HCT116 (cell line): ENCODE measurements around the gene POLD2. TPM values are rescaled to one million over a fixed set of nuclear protein-coding genes. Genes with fewer than 3 reads are reported as not detected.

Experiments used
- ATAC-seq: fragments of 200-7000 bp; cut with Tn5 transposase; 2 replicates; pipeline ENCODE4 v1.9.1; 2020; ENCODE audit warnings: mild to moderate bottlenecking, moderate library complexity
- BruUV-seq: library from RNA; stranded (reverse); fragments of 400-500 nt; replicated peaks from 2 replicates; lab custom pipeline; 2021; lab: Mats Ljungman, UMichigan
- CTCF ChIA-PET: fragments of 300-600 bp; sonication (Branson Sonifier 250); formaldehyde crosslinking; loops from one replicate; lab custom pipeline; 2021; ENCODE audit warnings: antibody characterized with exemption; lab: Charles Lee
- POLR2A ChIA-PET: fragments of 300-600, 350-600 bp; sonication (Branson Sonifier 250); formaldehyde crosslinking; loops from one replicate; lab custom pipeline; 2021; ENCODE audit warnings: antibody characterized with exemption; lab: Charles Lee
- RAD21 ChIA-PET, 2 experiments: fragments of 300-600 bp; sonication (Branson Sonifier 250); formaldehyde crosslinking; loops; one replicate each; lab custom pipeline; 2023; ENCODE audit warnings: low total read pairs in 2 of 2; ENCODE audit not compliant: uncharacterized antibody in 2 of 2, unreplicated experiment in 2 of 2, low non-redundant PET in 1 of 2; lab: Charles Lee
- DNase-seq: peaks from one replicate; pipeline ENCODE4 v3.0.0-alpha.2; 2010; ENCODE audit warnings: low read depth, low spot score
- H2AFZ ChIP-seq: fragments of 200-600 bp; shearing (Covaris generic), sonication (generic); 2 replicates; pipeline ENCODE4 v1.6.1; 2017; ENCODE audit warnings: low read depth, mixed run types, mixed read lengths, antibody characterized with exemption, low read length; ENCODE audit not compliant: poor library complexity, severe bottlenecking
- H3K27ac ChIP-seq: 2 replicates; pipeline ENCODE4 v1.5.1; 2012; ENCODE audit warnings: low read depth, low read length
- H3K27me3 ChIP-seq: fragments of 200-600 bp; sonication (generic); 2 replicates; pipeline ENCODE4 v1.6.1; 2016; ENCODE audit warnings: mixed run types, low read length, mixed read lengths; ENCODE audit not compliant: insufficient read depth
- H3K36me3 ChIP-seq, 2 experiments: fragments of 200-500 bp in 1 of 2; fragments of 200-600 bp in 1 of 2; sonication (Bioruptor generic) in 1 of 2; sonication (generic) in 1 of 2; 2 replicates each; pipeline versions ENCODE4 v1.5.1 to v1.6.1; 2014 to 2016; ENCODE audit warnings: low read length in 2 of 2, inconsistent platforms in 1 of 2, mixed read lengths in 1 of 2, mixed run types in 1 of 2; ENCODE audit not compliant: insufficient read depth in 2 of 2, control insufficient read depth in 1 of 2
- H3K4me1 ChIP-seq, 2 experiments: fragments of 200-600 bp in 1 of 2; sonication (generic) in 1 of 2; 2 replicates each; pipeline versions ENCODE4 v1.5.1 to v1.6.1; 2012 to 2017; ENCODE audit warnings: low read length in 2 of 2, inconsistent platforms in 1 of 2, mild to moderate bottlenecking in 1 of 2, mixed read lengths in 1 of 2, mixed run types in 1 of 2, moderate library complexity in 1 of 2; ENCODE audit not compliant: insufficient read depth in 2 of 2, control insufficient read depth in 1 of 2
- H3K4me2 ChIP-seq: fragments of 200-600 bp; sonication (generic); 2 replicates; pipeline ENCODE4 v1.6.1; 2017; ENCODE audit warnings: mixed run types, low read length, mixed read lengths
- H3K4me3 ChIP-seq, 2 experiments: fragments of 200-600 bp in 1 of 2; sonication (generic) in 1 of 2; replicated peaks in 1 of 2; 2 replicates each; pipeline ENCODE4 v1.5.1; 2011 to 2016; ENCODE audit warnings: low read length in 2 of 2, control low read depth in 1 of 2, low read depth in 1 of 2, mild to moderate bottlenecking in 1 of 2, mixed read lengths in 1 of 2, mixed run types in 1 of 2
- H3K79me2 ChIP-seq: fragments of 200-600 bp; sonication (generic); 2 replicates; pipeline ENCODE4 v1.6.1; 2017; ENCODE audit warnings: mild to moderate bottlenecking, mixed run types, low read length, moderate library complexity, mixed read lengths; ENCODE audit not compliant: insufficient read depth
- H3K9ac ChIP-seq: fragments of 200-600 bp; sonication (generic); 2 replicates; pipeline ENCODE4 v1.6.1; 2016; ENCODE audit warnings: low read length, mixed read lengths
- H3K9me2 ChIP-seq: fragments of 200-600 bp; sonication (generic), shearing (Covaris generic); 2 replicates; pipeline ENCODE4 v1.6.1; 2017; ENCODE audit warnings: mixed run types, mild to moderate bottlenecking, moderate library complexity; ENCODE audit not compliant: insufficient read depth
- H3K9me3 ChIP-seq, 2 experiments: fragments of 200-500 bp in 1 of 2; fragments of 200-600 bp in 1 of 2; sonication (Bioruptor generic) in 1 of 2; sonication (generic) in 1 of 2; 2 replicates each; pipeline ENCODE4 v1.6.1; 2014 to 2017; ENCODE audit warnings: low read length in 2 of 2, mixed read lengths in 2 of 2, inconsistent platforms in 1 of 2, low read depth in 1 of 2, mild to moderate bottlenecking in 1 of 2, mixed run types in 1 of 2, moderate library complexity in 1 of 2; ENCODE audit not compliant: control insufficient read depth in 1 of 2, insufficient read depth in 1 of 2
- H4K20me1 ChIP-seq: fragments of 200-600 bp; sonication (generic), shearing (Covaris generic); 2 replicates; pipeline ENCODE4 v1.6.1; 2017; ENCODE audit warnings: mixed run types, mild to moderate bottlenecking, moderate library complexity; ENCODE audit not compliant: insufficient read depth
- CBX3 ChIP-seq: IDR thresholded peaks from 2 replicates; pipeline ENCODE4 v1.6.1; 2012; ENCODE audit warnings: low read depth
- CEBPB ChIP-seq: IDR thresholded peaks from 2 replicates; pipeline ENCODE4 v1.6.1; 2012; ENCODE audit warnings: low read depth
- FOSL1 ChIP-seq: IDR thresholded peaks from 2 replicates; pipeline ENCODE4 v1.6.1; 2012; ENCODE audit warnings: low read depth
- JUND ChIP-seq: IDR thresholded peaks from 2 replicates; pipeline ENCODE4 v1.6.1; 2012
- POLR2AphosphoS5 ChIP-seq: IDR thresholded peaks from 2 replicates; pipeline ENCODE4 v1.6.1; 2011; ENCODE audit warnings: mild to moderate bottlenecking, low read depth, low read length, moderate library complexity
- RAD21 ChIP-seq: IDR thresholded peaks from 2 replicates; pipeline ENCODE4 v1.6.1; 2012; ENCODE audit warnings: low read depth, mild to moderate bottlenecking
- SIN3A ChIP-seq: IDR thresholded peaks from 2 replicates; pipeline ENCODE4 v1.6.1; 2012; ENCODE audit warnings: low read depth
- SP1 ChIP-seq: IDR thresholded peaks from 2 replicates; pipeline ENCODE4 v1.6.1; 2012; ENCODE audit warnings: low read depth
- SRF ChIP-seq: IDR thresholded peaks from 2 replicates; pipeline ENCODE4 v1.6.1; 2012; ENCODE audit warnings: low read depth
- TCF7L2 ChIP-seq: IDR thresholded peaks from 2 replicates; pipeline ENCODE4 v1.7.0; 2011; ENCODE audit warnings: borderline replicate concordance, inconsistent platforms; ENCODE audit not compliant: insufficient read depth, insufficient read length; ENCODE audit errors: extremely low read depth
- ZFX ChIP-seq: fragments of 450-650 bp; IDR thresholded peaks from 2 replicates; pipeline ENCODE4 v1.6.1; 2017
- ZNF274 ChIP-seq: fragments of 200-500 bp; sonication (Bioruptor generic); IDR thresholded peaks from 2 replicates; pipeline ENCODE4 v1.6.1; 2014; ENCODE audit warnings: mild to moderate bottlenecking, low read depth, low read length, inconsistent platforms
- intact Hi-C: fragments of 100-400 bp; cut with micrococcal nuclease; formaldehyde crosslinking; loops from 2 replicates; pipeline ENCODE4 v1.10.0; 2022
- total RNA-seq: library from RNA; stranded (reverse); gene quantifications from one replicate; pipeline ENCODE4 v1.2.1, GENCODE V29; 2021; ENCODE audit not compliant: unreplicated experiment
- TF ChIP-seq, protein P1 (sequence below): IDR thresholded peaks from 2 replicates; pipeline ENCODE4 v1.6.1; 2012
- TF ChIP-seq, protein P2 (sequence below): IDR thresholded peaks from 2 replicates; pipeline ENCODE4 v1.6.1; 2012; ENCODE audit warnings: low read depth
- TF ChIP-seq, protein P3 (sequence below): IDR thresholded peaks from 2 replicates; pipeline ENCODE4 v1.6.1; 2012
- TF ChIP-seq, protein P4 (sequence below), 3 experiments: fragments of 200-600 bp in 1 of 3; sonication (generic) in 1 of 3; IDR thresholded peaks in 2 of 3; conservative IDR thresholded peaks in 1 of 3; 2 replicates each; pipeline ENCODE4 v1.5.1; 2012 to 2017; ENCODE audit warnings: low read depth in 2 of 3, low read length in 2 of 3, antibody characterized with exemption in 1 of 3, borderline replicate concordance in 1 of 3, control low read depth in 1 of 3, mild to moderate bottlenecking in 1 of 3, mixed read lengths in 1 of 3, mixed run types in 1 of 3, moderate library complexity in 1 of 3; ENCODE audit not compliant: insufficient read depth in 1 of 3
- TF ChIP-seq, protein P5 (sequence below): IDR thresholded peaks from 2 replicates; pipeline ENCODE4 v1.6.1; 2011; ENCODE audit warnings: mild to moderate bottlenecking, low read length, moderate library complexity; ENCODE audit not compliant: insufficient replicate concordance; ENCODE audit errors: extremely low read depth

The POLD2 gene
- total RNA-seq, 1 experiment from 2014 or later = 237 TPM

DNA sequence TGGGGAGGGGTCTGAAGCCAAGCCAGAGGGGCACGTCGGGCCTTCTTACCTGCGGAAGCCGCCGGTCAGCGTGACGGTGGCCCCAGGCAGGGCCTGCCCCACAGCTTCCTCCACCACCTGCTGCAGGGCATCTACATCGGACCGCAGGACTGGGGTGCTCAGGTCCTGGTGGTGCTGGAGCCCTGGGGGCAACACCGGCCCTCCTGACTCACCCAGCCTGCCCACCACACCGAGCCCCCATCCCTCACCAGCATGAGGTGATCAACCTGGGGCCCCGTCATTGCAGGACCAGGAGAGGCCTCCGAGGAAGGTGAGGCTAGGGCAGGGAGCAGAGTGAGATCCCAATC lies 49.0 kb downstream of the POLD2 start:
- TF ChIP-seq, protein P1, sequence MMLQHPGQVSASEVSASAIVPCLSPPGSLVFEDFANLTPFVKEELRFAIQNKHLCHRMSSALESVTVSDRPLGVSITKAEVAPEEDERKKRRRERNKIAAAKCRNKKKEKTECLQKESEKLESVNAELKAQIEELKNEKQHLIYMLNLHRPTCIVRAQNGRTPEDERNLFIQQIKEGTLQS = no peak
- TF ChIP-seq, protein P2, sequence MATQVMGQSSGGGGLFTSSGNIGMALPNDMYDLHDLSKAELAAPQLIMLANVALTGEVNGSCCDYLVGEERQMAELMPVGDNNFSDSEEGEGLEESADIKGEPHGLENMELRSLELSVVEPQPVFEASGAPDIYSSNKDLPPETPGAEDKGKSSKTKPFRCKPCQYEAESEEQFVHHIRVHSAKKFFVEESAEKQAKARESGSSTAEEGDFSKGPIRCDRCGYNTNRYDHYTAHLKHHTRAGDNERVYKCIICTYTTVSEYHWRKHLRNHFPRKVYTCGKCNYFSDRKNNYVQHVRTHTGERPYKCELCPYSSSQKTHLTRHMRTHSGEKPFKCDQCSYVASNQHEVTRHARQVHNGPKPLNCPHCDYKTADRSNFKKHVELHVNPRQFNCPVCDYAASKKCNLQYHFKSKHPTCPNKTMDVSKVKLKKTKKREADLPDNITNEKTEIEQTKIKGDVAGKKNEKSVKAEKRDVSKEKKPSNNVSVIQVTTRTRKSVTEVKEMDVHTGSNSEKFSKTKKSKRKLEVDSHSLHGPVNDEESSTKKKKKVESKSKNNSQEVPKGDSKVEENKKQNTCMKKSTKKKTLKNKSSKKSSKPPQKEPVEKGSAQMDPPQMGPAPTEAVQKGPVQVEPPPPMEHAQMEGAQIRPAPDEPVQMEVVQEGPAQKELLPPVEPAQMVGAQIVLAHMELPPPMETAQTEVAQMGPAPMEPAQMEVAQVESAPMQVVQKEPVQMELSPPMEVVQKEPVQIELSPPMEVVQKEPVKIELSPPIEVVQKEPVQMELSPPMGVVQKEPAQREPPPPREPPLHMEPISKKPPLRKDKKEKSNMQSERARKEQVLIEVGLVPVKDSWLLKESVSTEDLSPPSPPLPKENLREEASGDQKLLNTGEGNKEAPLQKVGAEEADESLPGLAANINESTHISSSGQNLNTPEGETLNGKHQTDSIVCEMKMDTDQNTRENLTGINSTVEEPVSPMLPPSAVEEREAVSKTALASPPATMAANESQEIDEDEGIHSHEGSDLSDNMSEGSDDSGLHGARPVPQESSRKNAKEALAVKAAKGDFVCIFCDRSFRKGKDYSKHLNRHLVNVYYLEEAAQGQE = no peak
- TF ChIP-seq CBX3 (no peak), ZFX (no peak), SRF (no peak), ZNF274 (no peak), JUND (no peak), POLR2AphosphoS5 (no peak), SP1 (no peak), TCF7L2 (no peak), SIN3A (no peak), FOSL1 (no peak), RAD21 (no peak), CEBPB (no peak)
- TF ChIP-seq, protein P3, sequence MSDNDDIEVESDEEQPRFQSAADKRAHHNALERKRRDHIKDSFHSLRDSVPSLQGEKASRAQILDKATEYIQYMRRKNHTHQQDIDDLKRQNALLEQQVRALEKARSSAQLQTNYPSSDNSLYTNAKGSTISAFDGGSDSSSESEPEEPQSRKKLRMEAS = no peak
- TF ChIP-seq, protein P4, sequence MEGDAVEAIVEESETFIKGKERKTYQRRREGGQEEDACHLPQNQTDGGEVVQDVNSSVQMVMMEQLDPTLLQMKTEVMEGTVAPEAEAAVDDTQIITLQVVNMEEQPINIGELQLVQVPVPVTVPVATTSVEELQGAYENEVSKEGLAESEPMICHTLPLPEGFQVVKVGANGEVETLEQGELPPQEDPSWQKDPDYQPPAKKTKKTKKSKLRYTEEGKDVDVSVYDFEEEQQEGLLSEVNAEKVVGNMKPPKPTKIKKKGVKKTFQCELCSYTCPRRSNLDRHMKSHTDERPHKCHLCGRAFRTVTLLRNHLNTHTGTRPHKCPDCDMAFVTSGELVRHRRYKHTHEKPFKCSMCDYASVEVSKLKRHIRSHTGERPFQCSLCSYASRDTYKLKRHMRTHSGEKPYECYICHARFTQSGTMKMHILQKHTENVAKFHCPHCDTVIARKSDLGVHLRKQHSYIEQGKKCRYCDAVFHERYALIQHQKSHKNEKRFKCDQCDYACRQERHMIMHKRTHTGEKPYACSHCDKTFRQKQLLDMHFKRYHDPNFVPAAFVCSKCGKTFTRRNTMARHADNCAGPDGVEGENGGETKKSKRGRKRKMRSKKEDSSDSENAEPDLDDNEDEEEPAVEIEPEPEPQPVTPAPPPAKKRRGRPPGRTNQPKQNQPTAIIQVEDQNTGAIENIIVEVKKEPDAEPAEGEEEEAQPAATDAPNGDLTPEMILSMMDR (IDR thresholded peaks at IDR 0.05 in 2 of 3, conservative IDR thresholded peaks at IDR 0.05 in 1 of 3; ENCODE audit: borderline replicate concordance in 1 of 3, insufficient read depth in 1 of 3, low read depth in 2 of 3, low read length in 2 of 3) = no peak
- TF ChIP-seq, protein P5, sequence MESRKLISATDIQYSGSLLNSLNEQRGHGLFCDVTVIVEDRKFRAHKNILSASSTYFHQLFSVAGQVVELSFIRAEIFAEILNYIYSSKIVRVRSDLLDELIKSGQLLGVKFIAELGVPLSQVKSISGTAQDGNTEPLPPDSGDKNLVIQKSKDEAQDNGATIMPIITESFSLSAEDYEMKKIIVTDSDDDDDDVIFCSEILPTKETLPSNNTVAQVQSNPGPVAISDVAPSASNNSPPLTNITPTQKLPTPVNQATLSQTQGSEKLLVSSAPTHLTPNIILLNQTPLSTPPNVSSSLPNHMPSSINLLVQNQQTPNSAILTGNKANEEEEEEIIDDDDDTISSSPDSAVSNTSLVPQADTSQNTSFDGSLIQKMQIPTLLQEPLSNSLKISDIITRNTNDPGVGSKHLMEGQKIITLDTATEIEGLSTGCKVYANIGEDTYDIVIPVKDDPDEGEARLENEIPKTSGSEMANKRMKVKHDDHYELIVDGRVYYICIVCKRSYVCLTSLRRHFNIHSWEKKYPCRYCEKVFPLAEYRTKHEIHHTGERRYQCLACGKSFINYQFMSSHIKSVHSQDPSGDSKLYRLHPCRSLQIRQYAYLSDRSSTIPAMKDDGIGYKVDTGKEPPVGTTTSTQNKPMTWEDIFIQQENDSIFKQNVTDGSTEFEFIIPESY = no peak
- H2AFZ ChIP-seq = no peak overlapping the region
- H4K20me1 ChIP-seq = no peaks in the 10 kb centered on the region
- H3K9me3 ChIP-seq = no peaks in the 10 kb centered on the region
- no peak overlapping the region for H3K4me3 ChIP-seq
- no peak overlapping the region for H3K4me2 ChIP-seq
- BruUV-seq = no TSS peak
- no peaks in the 10 kb centered on the region for H3K79me2 ChIP-seq
- H3K9ac ChIP-seq = no peak overlapping the region
- no peak for DNase-seq
- H3K27me3 ChIP-seq = no peaks in the 10 kb centered on the region
- POLR2A ChIA-PET = no interaction called here
- no peak overlapping the region for H3K27ac ChIP-seq
- CTCF ChIA-PET = no interaction called here
- peaks cover 14 to 30% of the 10 kb centered on the region in 2 experiments; a peak in 3 of 4 replicates for H3K36me3 ChIP-seq
- RAD21 ChIA-PET = no interaction called here
- intact Hi-C loops = no loop called here
- no peaks in the 10 kb centered on the region for H3K9me2 ChIP-seq
- no peak for ATAC-seq
- peaks cover 11 to 33% of the 10 kb centered on the region in 2 experiments for H3K4me1 ChIP-seq
